CD4-positive, alpha-beta memory T cell (primary cell): ENCODE results near the gene PPP1R9A. TPM values are rescaled to one million over a fixed set of nuclear protein-coding genes. Genes with fewer than 3 reads are reported as not detected.

Experiments
- CTCF ChIA-PET: fragments of 350-600 bp; sonication (Branson Sonifier 250); formaldehyde crosslinking; loops from one replicate; lab custom pipeline; 2021; ENCODE audit warnings: inconsistent platforms; ENCODE audit not compliant: partially characterized antibody; lab: Charles Lee
- POLR2A ChIA-PET: fragments of 350-600 bp; sonication (Branson Sonifier 250); formaldehyde crosslinking; loops from one replicate; lab custom pipeline; 2021; ENCODE audit not compliant: partially characterized antibody; lab: Charles Lee
- DNase-seq, 5 donors: peaks; one replicate each; pipeline versions ENCODE4 v3.0.0 to v3.0.0-alpha.2; 2020 to 2022; ENCODE audit warnings: mixed read lengths in 1 of 5
- H3K27ac ChIP-seq: one replicate; pipeline ENCODE4 v1.7.0; 2013; ENCODE audit warnings: low read depth, low read length
- H3K27me3 ChIP-seq: 2 replicates; pipeline ENCODE4 v1.7.0; 2013; ENCODE audit warnings: mild to moderate bottlenecking, low read length, moderate library complexity; ENCODE audit not compliant: insufficient read depth
- H3K36me3 ChIP-seq: 2 replicates; pipeline ENCODE4 v1.7.0; 2013; ENCODE audit warnings: mild to moderate bottlenecking, low read length, moderate library complexity; ENCODE audit not compliant: insufficient read depth
- H3K4me1 ChIP-seq: 2 replicates; pipeline ENCODE4 v1.7.0; 2013; ENCODE audit warnings: mild to moderate bottlenecking, low read length, moderate library complexity; ENCODE audit not compliant: insufficient read depth
- H3K4me3 ChIP-seq, 2 donors: one replicate each; pipeline ENCODE4 v1.7.0; 2013; ENCODE audit warnings: low read length in 2 of 2, mild to moderate bottlenecking in 1 of 2
- H3K9me3 ChIP-seq, 2 donors: one replicate each; pipeline ENCODE4 v1.7.0; 2013; ENCODE audit warnings: low read length in 2 of 2, control low read depth in 1 of 2; ENCODE audit not compliant: control insufficient read depth in 1 of 2
- H3K27ac Mint-ChIP-seq, 7 donors: one replicate each; pipeline ENCODE4 v1.8.0; 2020 to 2021; ENCODE audit warnings: mixed read lengths in 7 of 7, mild to moderate bottlenecking in 6 of 7, inconsistent platforms in 3 of 7, moderate library complexity in 3 of 7
- H3K27me3 Mint-ChIP-seq, 2 donors: one replicate each; pipeline ENCODE4 v1.8.0; 2020 to 2021; ENCODE audit warnings: mixed read lengths in 2 of 2
- H3K36me3 Mint-ChIP-seq, 2 donors: one replicate each; pipeline ENCODE4 v1.8.0; 2020 to 2021; ENCODE audit warnings: mixed read lengths in 2 of 2, inconsistent platforms in 1 of 2, mild to moderate bottlenecking in 1 of 2
- H3K4me1 Mint-ChIP-seq, 4 donors: one replicate each; pipeline ENCODE4 v1.8.0; 2020 to 2021; ENCODE audit warnings: mixed read lengths in 4 of 4, mild to moderate bottlenecking in 1 of 4
- H3K4me3 Mint-ChIP-seq, 8 donors: one replicate each; pipeline ENCODE4 v1.8.0; 2020 to 2021; ENCODE audit warnings: mixed read lengths in 8 of 8, mild to moderate bottlenecking in 7 of 8, moderate library complexity in 6 of 8, inconsistent platforms in 3 of 8
- H3K9me3 Mint-ChIP-seq, 8 donors: one replicate each; pipeline ENCODE4 v1.8.0; 2020 to 2021; ENCODE audit warnings: mixed read lengths in 8 of 8, mild to moderate bottlenecking in 5 of 8, inconsistent platforms in 3 of 8, moderate library complexity in 1 of 8
- intact Hi-C: fragments of 100-400 bp; cut with micrococcal nuclease; formaldehyde crosslinking; loops from one replicate; pipeline ENCODE4 v1.15.1; 2023
- polyA plus RNA-seq, 2 donors: library from polyadenylated mRNA; unstranded; fragments of 300-500 nt; fragmentation: Illumina TruSeq; gene quantifications; one replicate each; pipeline ENCODE4 v1.2.3, GENCODE V29; 2021
- total RNA-seq, 2 experiments: library from RNA; stranded (reverse); gene quantifications; one replicate each; pipeline ENCODE4 v1.2.3, GENCODE V29; 2021

PPP1R9A gene
- total and polyA plus RNA-seq, 4 experiments from 2014 or later, result not detected

DNA sequence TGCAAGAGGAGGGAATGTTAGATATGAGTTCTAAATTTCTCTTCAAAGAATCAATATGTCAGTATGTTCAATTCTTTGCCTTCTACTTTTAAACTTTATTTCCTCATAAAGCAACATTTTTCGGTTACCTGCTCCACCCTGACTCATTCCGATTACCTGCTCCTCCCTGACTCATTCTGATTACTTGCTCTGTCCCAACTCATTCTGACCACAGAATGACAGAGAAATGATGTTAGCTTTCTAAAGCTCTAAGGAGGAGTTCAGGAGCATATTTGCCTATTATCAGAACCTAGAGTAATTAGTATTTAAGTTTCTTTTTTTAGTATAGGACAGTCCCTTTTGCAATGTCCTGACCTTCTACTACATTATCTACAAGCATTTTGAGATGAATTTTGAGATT, 24.5 kb upstream of the PPP1R9A start:
- Histone ChIP-seq H3K4me3 (no peak overlapping the region), H3K9me3 (no peaks in the 10 kb centered on the region), H3K36me3 (no peaks in the 10 kb centered on the region), H3K4me1 (no peaks in the 10 kb centered on the region), H3K27me3 (no peaks in the 10 kb centered on the region), H3K27ac (no peak overlapping the region)
- H3K4me3 Mint-ChIP-seq, result no peak overlapping the region
- CTCF ChIA-PET, result no interaction called here
- H3K36me3 Mint-ChIP-seq, result no peaks in the 10 kb centered on the region
- no peaks in the 10 kb centered on the region for H3K4me1 Mint-ChIP-seq
- DNase-seq, result no peak
- POLR2A ChIA-PET, result no interaction called here
- peaks cover 2 to 4% of the 10 kb centered on the region in 2 donors for H3K27me3 Mint-ChIP-seq
- intact Hi-C loops, result no loop called here
- peaks cover 4 to 13% (median 9%) of the 10 kb centered on the region in 8 donors for H3K9me3 Mint-ChIP-seq
- H3K27ac Mint-ChIP-seq, result no peak overlapping the region

DNA sequence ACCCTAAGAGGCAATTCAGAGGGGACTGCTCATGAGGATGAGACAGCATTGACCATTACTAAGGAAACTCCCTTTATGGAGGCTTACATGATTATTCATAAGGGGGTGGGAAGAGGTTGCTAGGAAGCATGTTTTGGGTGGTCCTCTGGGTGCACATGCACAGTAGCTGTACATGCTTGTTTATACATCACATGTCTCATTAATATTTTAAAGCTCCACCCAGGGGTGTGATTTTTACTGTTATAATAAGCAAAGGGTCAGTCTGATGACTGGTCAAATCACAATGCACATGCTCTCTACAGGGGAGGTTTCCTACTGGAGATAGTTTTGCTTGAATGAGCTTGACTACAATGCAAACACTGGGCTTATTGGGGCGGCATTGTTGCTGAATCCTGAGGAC, 23.8 kb upstream of the PPP1R9A start:
- Histone ChIP-seq H3K4me3 (no peak overlapping the region), H3K27me3 (no peaks in the 10 kb centered on the region), H3K27ac (no peak overlapping the region), H3K4me1 (no peaks in the 10 kb centered on the region), H3K9me3 (no peaks in the 10 kb centered on the region), H3K36me3 (no peaks in the 10 kb centered on the region)
- Mint-ChIP-seq H3K9me3 (peaks cover under 1 to 6% (median 4%) of the 10 kb centered on the region in 8 donors), H3K36me3 (no peaks in the 10 kb centered on the region), H3K4me1 (no peaks in the 10 kb centered on the region), H3K27me3 (peaks cover 2 to 4% of the 10 kb centered on the region in 2 donors), H3K4me3 (no peak overlapping the region), H3K27ac (no peak overlapping the region)
- intact Hi-C loops, result no loop called here
- CTCF ChIA-PET, result interaction anchor here (0.7 kb wide), 2 partner anchors 12 to 628 kb away, joined by 3 to 4 read pairs; no protein-coding TSS in a partner anchor
- no peak for DNase-seq
- POLR2A ChIA-PET, result no interaction called here

GRCh38 chr7:94888551-94888950, 18.8 kb upstream of the PPP1R9A start:
- Mint-ChIP-seq H3K27me3 (peaks cover 2 to 4% of the 10 kb centered on the region in 2 donors), H3K4me3 (no peak overlapping the region), H3K27ac (no peak overlapping the region), H3K36me3 (no peaks in the 10 kb centered on the region), H3K9me3 (peaks cover 0 to 6% (median 1%) of the 10 kb centered on the region in 8 donors), H3K4me1 (no peaks in the 10 kb centered on the region)
- Histone ChIP-seq H3K27me3 (no peaks in the 10 kb centered on the region), H3K9me3 (no peaks in the 10 kb centered on the region), H3K4me3 (no peak overlapping the region), H3K36me3 (no peaks in the 10 kb centered on the region), H3K4me1 (no peaks in the 10 kb centered on the region), H3K27ac (no peak overlapping the region)
- no peak for DNase-seq
- intact Hi-C loops, result no loop called here
- CTCF ChIA-PET, result no interaction called here
- POLR2A ChIA-PET, result no interaction called here

GRCh38 chr7:94888995-94889523, 18.3 kb upstream of the PPP1R9A start:
- POLR2A ChIA-PET, result no interaction called here
- Mint-ChIP-seq H3K4me3 (no peak overlapping the region), H3K27ac (no peak overlapping the region), H3K9me3 (peaks cover 0 to 6% (median 1%) of the 10 kb centered on the region in 8 donors), H3K36me3 (no peaks in the 10 kb centered on the region), H3K4me1 (no peaks in the 10 kb centered on the region), H3K27me3 (peaks cover 2 to 4% of the 10 kb centered on the region in 2 donors)
- Histone ChIP-seq H3K27ac (no peak overlapping the region), H3K9me3 (no peaks in the 10 kb centered on the region), H3K4me1 (no peaks in the 10 kb centered on the region), H3K4me3 (no peak overlapping the region), H3K27me3 (no peaks in the 10 kb centered on the region), H3K36me3 (no peaks in the 10 kb centered on the region)
- CTCF ChIA-PET, result no interaction called here
- intact Hi-C loops, result no loop called here
- DNase-seq, result no peak

- intact Hi-C loops, result no loop called here
- Mint-ChIP-seq H3K9me3 (peaks cover 0 to 6% (median 1%) of the 10 kb centered on the region in 8 donors), H3K4me3 (no peak overlapping the region), H3K4me1 (no peaks in the 10 kb centered on the region), H3K27me3 (peaks cover 2 to 4% of the 10 kb centered on the region in 2 donors), H3K27ac (no peak overlapping the region), H3K36me3 (no peaks in the 10 kb centered on the region)
- Histone ChIP-seq H3K4me3 (no peak overlapping the region), H3K4me1 (no peaks in the 10 kb centered on the region), H3K27ac (no peak overlapping the region), H3K27me3 (no peaks in the 10 kb centered on the region), H3K36me3 (no peaks in the 10 kb centered on the region), H3K9me3 (no peaks in the 10 kb centered on the region)
- CTCF ChIA-PET, result no interaction called here
- POLR2A ChIA-PET, result no interaction called here
- no peak for DNase-seq
Measured at GRCh38 chr7:94890216-94890615, 17.2 kb upstream of the PPP1R9A start.

GRCh38 chr7:94893661-94894060, 13.7 kb upstream of the PPP1R9A start:
- Mint-ChIP-seq H3K27ac (no peak overlapping the region), H3K27me3 (no peaks in the 10 kb centered on the region), H3K4me1 (no peaks in the 10 kb centered on the region), H3K9me3 (peaks cover 0 to 3% (median 0%) of the 10 kb centered on the region in 8 donors), H3K4me3 (no peak overlapping the region), H3K36me3 (no peaks in the 10 kb centered on the region)
- POLR2A ChIA-PET, result no interaction called here
- intact Hi-C loops, result no loop called here
- H3K9me3 ChIP-seq, result no peaks in the 10 kb centered on the region
- no peak overlapping the region for H3K4me3 ChIP-seq
- H3K4me1 ChIP-seq, result no peaks in the 10 kb centered on the region
- no peak overlapping the region for H3K27ac ChIP-seq
- DNase-seq, result no peak
- no peaks in the 10 kb centered on the region for H3K36me3 ChIP-seq
- CTCF ChIA-PET, result no interaction called here
- no peaks in the 10 kb centered on the region for H3K27me3 ChIP-seq

DNA sequence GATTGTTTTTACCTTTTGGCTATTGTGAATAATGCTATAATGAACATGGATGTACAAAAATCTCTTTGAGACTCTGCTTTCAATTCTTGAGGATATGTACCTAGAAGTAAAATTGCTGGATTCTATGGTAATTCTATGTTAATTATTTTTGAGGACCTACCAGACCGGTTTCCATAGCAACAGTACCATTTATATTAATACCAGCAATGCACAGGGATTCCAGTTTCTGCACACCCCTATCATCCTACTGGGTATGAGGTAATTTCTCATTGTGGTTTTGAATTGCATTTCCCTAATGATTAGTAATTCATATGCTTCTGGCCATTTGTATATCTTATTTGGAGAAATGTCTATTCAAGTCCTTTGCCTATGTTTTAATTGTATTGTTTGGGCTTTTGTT, 9.9 kb upstream of the PPP1R9A start:
- Histone ChIP-seq H3K4me1 (no peaks in the 10 kb centered on the region), H3K27me3 (no peaks in the 10 kb centered on the region), H3K36me3 (no peaks in the 10 kb centered on the region), H3K4me3 (no peak overlapping the region), H3K27ac (no peak overlapping the region), H3K9me3 (no peaks in the 10 kb centered on the region)
- intact Hi-C loops, result no loop called here
- peaks cover 0 to 3% (median 0%) of the 10 kb centered on the region in 8 donors for H3K9me3 Mint-ChIP-seq
- no peaks in the 10 kb centered on the region for H3K4me1 Mint-ChIP-seq
- DNase-seq, result no peak
- no peak overlapping the region for H3K4me3 Mint-ChIP-seq
- no peak overlapping the region for H3K27ac Mint-ChIP-seq
- ChIA-PET POLR2A (no interaction called here), CTCF (no interaction called here)
- no peaks in the 10 kb centered on the region for H3K36me3 Mint-ChIP-seq
- H3K27me3 Mint-ChIP-seq, result no peaks in the 10 kb centered on the region
